Stimulated activated CD4-positive, alpha-beta T cell treated with anti-CD3 and anti-CD28 coated beads, Interleukin-2, amount 100 ng/mL, for 24 hours (primary cell): Measurements from ENCODE around the gene PPP1R18.

Experiments used
- DNase-seq, 2 donors: peaks; one replicate each; pipeline ENCODE4 v3.0.0-alpha.2; 2020

Gene PPP1R18

GRCh38 chr6:30688569-30688968 lies 2.1 kb upstream of the PPP1R18 start:
- DNase-seq = no peak

- DNase-seq = no peak
These were observed 1.4 kb upstream of the PPP1R18 start for GRCh38 chr6:30687659-30688431.

- peak; percentile 85 to 96 for DNase-seq
These were observed 638 bp upstream of the PPP1R18 start for GRCh38 chr6:30686908-30687658.

- DNase-seq = peak; percentile 31 to 36
These were observed 1.1 kb downstream of the PPP1R18 start for GRCh38 chr6:30685157-30686008.

DNA sequence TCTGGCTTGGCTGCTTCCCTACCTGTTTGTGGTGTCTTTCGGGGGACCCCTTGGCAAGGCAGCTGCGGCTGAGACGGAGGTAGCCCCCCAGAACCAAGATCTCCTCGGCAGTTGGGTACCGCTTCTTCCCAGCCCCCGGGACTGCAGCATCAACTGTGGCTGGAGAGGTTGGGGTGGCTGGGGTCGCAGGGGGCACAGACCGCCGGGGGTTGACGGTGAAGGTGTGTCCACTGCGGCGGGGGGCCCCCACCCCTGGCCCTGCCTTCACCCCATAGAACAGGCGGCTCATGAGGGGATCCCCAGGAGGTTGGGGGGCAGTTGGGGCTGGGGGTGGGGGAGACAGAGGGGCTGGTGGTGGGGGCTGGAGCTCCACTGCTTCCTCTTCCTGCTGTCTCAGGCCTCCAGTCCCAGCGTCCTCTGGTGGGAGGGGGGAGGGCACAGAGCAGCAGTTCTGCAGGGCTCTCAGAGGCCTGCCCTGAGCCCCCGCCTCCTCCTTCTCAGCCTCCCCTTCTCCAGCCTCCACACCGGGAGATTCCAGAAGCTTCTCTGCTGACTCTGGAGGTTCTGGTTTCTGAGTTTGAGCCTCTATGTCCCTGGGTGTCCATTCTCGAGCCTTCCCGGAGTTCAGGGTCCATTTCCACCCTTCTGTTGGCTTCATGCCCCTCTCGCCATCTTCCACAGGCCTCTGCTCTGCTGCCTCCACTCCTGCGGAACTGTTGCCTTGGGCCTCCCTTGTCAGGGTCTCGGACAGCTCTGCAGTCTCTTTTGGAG lies 1.9 kb downstream of the PPP1R18 start:
- peak; percentile 65 to 71 for DNase-seq

GRCh38 chr6:30683980-30684338 lies 2.5 kb downstream of the PPP1R18 start:
- DNase-seq = no peak

DNA sequence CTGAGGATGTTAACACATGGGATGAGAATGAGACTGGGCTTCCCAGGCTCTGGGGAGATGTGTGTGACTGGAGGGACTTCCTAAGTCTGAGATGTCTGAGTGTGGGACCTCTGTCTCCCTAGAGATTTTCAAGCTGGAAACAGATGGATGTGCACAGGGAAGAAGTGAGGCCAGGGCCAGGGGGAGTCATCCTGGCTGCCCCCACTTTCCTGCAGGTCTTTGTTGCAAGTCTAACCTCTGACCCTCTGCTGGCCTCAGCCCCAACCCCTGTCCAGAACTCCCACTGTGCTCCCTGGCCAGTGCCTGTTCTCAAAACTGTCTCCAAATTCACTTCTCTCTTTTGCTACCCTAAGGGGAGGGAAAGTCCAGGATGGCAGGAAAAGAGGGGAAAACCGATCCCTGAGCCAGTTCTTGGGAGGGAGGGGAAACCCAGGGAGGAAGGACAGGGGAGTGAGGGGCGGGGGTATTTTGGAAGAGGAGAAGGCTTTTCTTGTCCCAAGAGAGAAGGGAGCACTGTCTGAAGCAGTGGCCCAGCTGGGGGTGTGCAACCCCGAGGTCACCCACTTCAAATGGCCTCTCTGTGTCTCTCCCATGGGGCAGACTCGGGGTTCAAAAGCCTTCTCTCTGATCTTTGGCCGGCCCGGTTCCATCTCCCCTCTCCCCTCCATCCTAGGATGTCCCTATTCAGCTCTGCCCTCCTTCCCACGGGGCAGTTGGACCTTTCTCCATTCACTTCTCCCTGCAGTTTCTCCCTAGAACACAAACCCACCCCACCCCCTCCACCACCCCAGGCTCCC lies 3.1 kb downstream of the PPP1R18 start:
- peak in 1 of 2 donors; percentile 19 for DNase-seq

- peak; percentile 83 to 84 for DNase-seq
These were observed 4.0 kb downstream of the PPP1R18 start for GRCh38 chr6:30682143-30683117.

GRCh38 chr6:30681766-30682142 lies 4.7 kb downstream of the PPP1R18 start:
- DNase-seq = peak in 1 of 2 donors; percentile 16

DNA sequence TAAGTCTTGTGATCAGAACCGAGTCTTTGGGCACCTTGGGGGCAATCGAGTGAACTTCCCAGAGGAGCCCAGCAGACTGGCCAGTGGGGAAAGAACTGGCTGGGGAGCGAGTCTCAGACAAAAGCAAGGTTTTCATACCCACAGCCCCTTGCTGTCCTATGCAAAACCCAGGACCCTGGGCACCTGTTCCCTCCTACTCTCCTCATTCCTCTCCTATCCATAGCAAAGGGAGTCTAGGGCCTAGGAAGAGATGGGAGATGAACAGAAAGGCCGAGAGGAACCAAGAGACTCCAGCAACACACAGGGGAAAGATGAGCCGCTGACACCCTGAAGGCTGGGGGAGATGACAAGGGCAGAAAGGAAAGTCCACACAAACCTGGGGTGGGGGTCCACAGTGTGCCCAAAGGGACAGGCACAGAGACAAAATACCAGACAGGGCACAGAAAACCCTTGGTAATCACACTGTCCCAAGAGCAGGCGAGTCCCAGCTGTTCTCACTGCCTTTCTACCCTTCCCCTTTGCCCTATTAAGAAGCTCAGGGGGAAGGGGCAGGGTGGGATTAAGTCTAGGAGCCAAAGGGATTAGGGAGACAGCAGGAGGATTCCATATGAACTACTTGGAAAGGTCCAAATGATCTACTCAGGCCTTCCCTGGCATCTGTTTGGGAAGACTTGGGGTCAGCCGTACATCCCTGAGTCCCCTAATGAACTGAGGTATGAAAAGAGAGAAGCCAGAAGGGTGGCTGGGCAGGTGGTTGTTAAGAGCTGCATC lies 6.5 kb downstream of the PPP1R18 start:
- no peak for DNase-seq

- DNase-seq = peak; percentile 94 to 95
These were observed 7.3 kb downstream of the PPP1R18 start for GRCh38 chr6:30678964-30679726.

DNA sequence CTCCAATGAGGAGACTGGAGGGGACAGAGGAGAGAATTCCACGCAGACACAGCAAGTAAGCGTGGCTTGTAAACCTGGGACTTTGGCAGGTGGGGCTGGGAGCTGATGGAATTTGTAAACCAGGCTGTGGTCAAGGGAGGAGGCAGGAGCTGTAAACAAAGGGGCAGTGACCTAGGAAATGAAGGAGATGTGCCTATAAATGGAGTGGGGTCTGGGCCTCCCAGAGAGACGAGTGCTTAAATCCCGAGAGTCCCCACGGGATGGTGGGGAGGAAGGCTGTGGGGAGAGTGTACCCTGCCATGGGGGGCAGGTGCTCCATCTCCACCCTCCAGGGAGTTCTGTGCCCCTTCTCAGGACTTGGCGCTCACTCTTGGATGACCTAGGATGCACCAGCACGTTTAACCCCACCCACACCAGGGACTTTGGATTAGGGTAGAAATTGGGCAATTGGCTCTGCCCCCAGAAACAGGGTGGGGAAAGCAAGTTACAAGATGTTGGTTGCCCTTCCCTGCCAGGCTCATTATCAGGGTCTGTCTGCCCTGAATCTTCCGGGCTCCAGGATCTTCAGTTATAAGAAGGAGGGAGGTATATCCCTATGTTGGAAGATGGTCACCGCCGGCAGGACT lies 9.7 kb downstream of the PPP1R18 start:
- no peak for DNase-seq

DNA sequence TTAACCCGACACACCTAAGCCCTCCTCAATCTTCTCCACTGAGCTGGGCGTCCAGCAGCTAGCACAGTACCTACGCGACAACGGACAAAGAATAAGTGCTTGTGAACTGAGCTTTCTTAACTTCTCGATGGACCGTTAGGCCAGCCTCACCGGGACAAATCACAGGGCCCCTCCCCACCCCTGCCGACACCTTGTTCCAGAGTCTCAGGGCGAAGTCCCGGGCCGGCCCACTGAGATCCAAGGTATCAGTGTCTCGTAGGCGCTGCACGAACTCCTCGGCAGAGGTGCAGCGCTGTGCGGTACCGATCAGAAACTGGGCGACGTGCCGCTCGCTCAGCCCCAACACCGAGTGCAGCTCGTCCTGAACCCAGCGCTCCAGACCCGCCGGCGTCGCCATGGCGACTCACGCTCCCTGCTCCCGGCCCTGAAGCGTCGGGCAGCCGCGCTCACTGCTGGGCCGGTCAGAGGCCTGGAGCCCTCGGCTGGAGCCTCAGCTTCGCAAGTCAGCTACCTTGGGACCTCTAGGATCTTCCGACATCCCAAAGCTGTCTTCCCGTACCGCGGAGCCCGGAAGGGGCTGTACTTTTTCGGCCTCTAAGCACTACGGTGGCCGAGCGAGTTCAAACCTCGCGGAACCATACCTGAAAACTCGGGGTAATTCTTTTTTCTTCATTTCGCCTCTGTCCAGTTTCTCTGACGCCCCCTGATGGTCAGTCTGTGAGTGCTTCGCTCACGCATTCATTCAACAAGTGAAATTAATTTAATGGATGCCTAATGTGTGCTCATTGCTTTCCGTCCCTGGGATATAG lies 13.8 kb downstream of the PPP1R18 start, which contains the start of gene DHX16:
DHX16 (minus strand) TSS at position 562 of the 809 bp plus-strand sequence; CDS start at position 397, 165 bp downstream.
- peak; percentile 91 to 93 for DNase-seq

DNA sequence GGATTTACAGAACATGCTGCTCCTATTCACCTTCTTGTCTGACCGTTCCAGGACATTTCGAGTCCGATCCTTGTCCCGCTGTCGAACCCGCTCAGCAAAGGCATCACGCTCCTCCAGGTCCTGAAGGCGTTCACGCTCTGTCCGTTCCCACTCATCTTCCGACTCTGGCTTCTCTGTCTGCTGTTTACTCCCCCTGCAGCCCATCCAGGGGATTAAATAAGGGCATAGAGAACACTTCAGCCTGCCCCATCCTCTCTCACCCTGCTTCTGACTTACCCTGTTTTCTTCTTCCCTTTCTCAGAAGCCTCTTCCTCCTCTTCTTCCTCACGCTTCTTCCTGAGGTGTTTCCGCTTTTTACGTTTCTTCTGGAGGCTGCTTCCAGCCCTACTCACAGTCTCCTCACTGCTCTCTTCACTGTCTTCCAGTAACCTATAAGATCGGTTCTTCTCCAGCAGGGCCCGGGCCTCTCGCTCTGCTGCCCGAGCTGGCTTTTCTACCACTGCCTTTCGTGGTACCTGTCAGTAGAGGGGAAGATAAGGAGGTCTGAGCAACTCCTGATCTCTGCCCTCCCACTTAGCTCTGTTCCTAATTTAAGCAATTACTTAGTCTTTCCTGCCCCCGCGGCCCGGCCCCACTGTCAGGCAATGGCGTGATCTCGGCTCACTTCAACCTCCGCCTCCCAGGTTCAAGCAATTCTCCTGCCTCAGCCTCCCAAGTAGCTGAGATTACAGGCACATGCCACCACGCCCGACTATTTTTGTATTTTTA lies 15.5 kb downstream of the PPP1R18 start:
- no peak for DNase-seq

- peak; percentile 48 to 52 for DNase-seq
These were observed 20.1 kb downstream of the PPP1R18 start for GRCh38 chr6:30666300-30666699.

DNA sequence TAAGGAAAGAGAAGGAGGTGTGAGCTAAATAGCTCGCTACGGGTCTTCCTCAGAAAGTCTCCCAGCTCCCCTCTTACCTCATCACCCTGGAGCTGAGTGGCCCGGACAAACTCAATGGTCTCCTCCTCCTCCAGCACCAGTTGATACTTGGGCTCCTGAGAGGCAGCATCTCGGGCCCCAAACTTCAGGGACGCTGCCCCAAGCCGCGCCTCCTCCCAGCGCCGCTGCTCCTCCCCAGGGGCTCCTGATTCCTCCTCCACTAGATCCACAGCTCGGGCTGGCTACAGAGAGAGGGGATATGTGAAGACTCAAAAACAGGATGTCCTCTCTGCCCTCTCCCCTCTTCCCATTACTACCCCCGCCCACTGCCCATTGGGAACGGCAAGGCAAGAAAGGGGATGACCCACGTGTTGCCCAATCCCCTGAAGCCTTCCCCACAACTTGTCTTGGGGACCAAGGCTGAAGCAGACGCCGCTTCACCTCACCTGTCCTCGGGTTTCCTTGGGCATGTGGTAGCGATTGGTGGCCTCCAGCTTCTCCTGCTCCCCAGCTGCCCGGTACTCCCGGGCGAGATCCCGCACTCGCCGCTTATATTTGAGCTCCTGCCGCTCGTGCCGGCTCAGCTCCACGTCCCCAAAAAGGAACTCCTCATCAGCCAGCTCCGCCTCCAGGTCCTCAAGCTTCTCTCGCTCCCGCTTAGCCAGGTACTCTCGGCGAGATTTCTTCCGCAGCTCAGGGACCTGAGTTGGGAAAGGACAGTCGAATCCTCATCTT lies 21.3 kb downstream of the PPP1R18 start:
- no peak for DNase-seq
